NCI-H2107 (cell line): ENCODE results near the gene ETS1.
A peak's percentile ranks its signal among the peaks of the same experiment; 100 is the strongest.

Experiments used
- DNase-seq: peaks from one replicate; lab custom pipeline; 2025; lab: John Stamatoyannopoulos, UW

Gene ETS1

DNA sequence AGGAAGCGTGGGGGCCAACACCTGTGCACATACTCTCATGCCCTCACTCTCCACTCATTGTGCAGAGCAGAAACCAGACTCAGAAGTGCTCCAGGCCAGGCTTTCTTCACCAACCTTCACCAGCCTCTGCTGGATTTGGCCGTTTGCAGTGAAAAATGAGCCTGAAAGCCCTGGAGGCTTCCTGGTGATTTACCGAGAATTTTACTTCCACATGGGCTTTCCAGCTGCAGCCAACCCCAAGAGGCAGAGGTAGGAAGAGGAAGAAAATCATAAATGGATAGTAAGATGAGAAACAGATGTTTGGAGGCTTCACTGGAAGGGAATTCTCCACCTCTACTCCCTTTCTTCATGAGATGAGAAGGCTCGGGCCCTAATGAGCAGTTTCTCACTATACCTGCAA is 155.4 kb downstream of the ETS1 start:
- no peak for DNase-seq

DNA sequence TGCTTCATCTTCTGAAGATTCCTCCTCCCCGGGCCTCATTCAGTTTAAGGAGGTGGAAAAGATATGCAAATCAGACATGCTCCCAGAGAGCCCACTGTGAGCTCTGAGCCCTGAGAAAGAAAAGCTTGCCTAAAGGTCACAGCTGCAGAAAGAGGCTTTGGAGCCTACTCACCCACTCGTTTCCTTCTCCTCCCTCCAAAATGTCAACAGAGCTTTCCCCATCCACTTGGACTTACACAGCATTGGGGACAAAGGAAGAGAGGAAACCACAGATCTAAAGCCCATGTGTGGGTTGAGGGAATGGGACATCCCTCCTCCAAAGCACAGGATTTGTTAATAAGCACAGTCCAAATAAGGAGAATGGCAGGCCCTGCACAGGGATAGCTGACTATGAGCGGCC is 158.4 kb downstream of the ETS1 start:
- no peak for DNase-seq

DNA sequence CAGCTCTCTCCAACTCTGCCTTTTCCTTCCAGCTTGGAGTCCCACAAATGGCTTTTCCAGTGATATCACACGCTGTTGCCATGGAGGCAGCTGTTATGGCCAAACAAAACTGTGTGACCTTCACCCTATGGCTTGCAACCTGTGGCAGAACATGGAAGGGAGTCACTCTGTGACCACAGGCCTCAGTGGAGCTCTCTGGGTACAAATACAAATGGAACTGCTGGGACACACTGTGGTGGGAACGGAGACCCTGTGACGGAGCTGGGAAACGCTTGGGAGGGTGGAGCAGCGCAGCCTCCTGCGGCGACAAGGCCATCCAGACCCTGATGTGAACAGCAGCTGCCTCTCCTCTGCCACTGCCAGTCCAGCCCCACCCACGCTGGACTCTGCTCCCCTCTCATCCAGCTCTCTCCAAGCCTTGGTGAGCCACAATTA is 162.5 kb downstream of the ETS1 start:
- DNase-seq, result no peak

DNA sequence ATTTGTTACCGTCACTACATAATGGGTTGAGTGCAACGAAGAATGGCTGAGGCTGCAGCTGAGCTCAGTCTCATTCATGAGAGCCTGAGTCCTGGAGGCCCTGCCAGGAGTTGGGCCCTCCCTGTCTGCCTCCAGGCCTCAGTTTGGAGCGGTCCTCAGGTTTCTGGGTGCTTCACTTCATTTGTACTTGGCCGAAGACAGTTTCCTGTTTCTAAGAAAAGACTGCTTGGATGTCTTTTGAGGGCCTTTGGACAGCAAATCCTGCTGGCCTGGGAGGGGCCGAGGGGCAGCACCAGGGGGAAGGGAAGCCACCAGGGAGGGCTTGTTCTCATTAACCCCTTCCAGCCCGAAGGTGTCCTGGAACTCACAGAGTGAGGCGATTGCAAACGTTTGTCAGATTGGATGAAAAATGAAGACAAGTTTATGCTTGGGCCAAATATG is 163.1 kb downstream of the ETS1 start:
- DNase-seq, result no peak

DNA sequence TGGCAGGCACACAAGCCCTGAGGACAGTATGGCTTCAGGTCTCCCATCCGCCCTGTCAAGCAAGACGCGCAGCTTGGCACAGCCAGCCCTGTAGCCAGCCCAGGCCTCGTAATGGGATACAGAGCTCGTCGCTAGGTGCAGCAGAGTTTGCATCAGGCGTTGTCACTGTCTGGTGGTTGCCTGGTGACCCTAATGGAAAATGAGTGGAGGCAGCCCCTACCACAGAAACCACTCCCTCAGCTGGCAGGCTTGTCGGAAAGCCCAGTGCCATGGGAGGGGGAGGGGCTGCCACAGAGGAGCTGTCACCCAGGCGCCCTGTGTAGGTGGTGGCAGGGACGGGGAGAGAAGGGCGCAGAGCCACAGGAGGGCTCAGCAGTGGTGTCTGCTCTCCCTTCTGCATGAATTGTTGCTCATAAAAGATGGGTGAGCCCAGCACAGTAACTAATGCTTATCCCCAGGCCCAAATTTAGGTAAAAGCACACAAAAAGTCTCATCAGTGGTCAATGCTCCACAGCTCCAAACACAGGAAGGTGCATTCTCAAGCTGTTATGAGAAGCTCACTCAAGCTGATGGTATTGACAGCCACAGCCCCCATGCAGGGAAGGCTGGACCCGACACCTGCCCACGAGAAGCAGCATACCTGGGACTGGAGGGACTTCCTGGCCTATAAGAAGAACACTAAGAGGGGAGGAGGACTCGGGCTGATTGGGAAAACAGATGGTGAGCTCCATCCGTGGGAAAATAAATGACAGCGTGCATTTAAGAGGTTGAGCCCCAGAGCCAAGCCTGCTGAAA is 164.6 kb downstream of the ETS1 start:
- DNase-seq, result peak; percentile 40

DNA sequence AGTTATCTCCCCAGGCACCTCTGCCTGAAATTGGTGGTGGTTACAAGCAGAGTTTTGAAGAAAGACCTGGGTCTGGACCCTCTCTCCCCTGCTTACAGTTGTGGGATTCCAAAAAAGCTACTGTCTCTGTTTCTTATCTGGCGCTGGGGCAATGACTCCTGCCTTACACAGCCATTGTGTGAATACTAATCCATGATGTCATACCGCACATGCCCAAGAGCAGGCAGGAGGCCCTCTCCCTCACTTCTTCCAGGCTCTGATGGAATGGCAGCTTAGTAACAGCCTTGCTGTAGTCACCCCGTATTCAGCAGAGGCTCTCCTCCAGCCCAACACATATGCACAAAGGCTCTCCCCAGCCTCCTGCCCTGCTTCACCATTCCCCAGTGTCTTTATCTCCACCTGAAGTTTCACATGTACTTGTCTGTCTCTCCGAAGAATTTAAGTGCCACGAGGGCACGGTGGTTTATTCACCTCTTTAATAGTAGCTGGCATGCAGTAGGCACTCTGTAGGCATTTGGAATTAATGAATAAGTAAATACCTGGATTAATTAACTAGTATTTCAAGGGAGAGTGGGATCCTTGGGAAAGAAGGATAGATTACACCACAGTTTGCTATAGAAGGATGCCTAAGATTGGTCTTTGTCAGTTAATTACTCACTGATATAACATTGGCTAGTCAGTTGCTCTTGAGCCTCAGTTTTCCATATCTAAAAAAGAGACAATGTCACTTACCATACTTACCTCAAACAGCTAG is 165.6 kb downstream of the ETS1 start:
- no peak for DNase-seq

DNA sequence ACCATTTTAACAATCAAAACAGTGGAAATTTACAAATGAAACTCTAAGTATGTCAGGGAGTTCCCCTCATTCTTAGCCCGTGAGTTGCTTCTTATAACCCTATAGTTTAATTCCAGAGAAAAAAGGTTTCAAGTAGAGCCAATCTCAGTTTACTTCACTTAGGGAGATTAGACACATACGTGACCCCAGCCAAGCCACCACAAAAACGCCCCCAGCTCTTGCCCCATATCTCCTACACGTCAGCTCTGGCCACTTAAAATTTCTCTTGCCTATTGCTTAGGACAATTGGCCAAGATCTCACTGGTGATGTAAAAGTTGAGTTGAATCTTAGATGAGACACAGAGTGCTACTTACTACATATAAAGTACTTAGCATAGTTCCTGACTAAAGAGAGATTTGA is 166.4 kb downstream of the ETS1 start:
- DNase-seq, result no peak

DNA sequence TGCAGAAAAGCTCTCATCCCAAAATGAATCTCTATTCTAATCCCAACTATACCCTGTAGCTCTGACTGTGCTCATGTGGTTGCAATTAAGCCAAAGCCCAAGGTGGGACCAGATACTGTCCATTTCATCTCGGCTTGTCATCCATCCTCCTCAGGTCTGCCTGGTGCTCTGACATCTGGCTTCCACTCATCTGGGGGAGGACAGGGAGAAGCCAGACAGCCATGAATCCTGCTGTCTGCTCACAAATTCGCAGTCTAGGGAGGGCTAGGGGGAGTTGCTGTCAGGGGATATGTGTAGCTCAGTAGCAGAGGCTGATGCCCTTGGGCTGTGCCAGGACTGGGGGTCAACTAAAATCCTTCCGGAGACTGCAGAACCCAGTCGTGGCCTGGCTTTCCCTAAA is 167.1 kb downstream of the ETS1 start:
- no peak for DNase-seq

DNA sequence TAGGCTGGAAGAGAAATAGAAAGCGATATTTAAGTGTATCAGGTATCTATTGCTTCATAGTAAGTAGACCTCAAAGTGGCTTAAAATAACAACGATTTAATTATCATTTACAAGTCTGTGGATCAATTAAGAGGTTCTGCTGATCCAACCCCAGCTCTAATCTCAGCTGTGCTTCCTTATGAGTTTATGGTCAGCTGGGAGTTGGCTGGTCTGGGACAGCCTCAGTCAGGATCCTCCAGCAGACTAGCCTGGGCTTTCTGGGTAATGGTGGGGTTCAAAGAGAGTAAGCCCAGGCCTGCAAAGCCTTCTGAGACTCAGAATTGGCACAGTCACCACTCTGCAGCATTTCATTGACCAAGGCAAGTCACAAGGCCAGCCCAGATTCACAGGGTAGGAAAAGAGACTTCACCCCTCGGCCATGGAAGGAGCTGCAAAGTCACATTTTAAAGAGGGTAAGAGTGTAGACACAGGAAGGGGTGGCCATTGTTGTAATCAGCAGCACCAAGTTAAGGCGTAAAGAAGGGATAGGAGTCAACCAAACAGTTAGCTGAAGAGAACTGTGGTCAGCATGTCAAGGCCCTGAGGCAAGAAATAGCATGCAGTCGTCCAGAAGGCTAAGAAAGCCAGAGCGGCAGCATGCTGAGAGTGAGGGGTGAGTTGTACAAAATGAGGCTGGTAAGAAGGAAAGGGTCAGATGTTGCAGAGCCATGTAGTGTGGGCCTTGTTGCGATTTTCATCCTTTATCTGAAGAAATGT is 168.2 kb downstream of the ETS1 start:
- DNase-seq, result no peak

DNA sequence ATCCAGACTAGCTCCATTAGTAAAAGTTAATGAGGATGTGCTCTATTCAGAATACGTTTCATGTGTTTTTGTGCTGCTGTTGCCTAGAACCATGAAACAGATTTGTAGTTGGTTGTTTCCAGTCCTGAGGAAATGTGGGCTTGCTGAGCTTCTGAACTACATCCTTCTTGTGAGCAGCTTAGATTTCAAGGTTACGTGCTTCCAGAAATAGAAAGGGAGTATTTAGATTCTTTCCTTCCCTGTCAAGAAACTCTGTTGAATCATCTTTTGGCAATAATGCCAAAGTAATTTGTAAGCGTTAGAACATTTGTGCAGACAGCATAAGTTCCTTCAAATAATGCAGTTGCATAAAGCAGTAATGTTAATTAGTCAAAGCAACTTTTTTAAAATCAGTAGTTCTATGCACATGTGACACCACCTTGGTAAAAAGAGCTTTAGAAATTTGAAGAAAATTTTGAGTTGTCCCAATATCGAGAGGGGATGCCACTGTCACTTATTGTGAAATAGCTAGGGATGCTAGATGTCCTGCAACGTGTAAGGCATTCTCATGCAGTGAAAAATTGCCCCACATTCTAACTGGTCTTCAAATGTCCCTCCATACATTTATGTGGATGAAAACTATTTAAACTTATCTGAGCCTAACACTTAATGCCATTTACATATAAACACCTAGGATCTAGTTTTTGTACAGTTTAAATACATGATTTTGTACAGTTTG is 169.6 kb downstream of the ETS1 start:
- no peak for DNase-seq

DNA sequence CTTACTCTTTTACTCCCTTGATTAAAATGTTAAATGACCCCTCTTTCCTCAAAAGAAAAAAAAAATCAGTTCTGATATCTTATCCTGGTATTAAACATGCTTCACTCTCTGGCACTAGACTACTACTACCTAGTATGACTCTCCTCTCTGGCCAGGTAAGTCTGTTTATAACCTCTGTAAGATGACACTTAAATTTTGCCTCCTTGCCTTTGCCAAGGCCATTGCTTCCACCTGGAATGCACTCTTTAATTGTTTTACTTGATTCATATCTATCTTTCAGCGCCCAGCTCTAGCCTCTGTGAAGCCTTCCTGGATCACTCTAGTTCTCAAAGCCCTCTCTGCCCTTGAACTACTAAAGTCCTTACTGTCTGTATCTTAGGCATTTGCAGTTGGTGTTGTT is 170.4 kb downstream of the ETS1 start:
- DNase-seq, result no peak

DNA sequence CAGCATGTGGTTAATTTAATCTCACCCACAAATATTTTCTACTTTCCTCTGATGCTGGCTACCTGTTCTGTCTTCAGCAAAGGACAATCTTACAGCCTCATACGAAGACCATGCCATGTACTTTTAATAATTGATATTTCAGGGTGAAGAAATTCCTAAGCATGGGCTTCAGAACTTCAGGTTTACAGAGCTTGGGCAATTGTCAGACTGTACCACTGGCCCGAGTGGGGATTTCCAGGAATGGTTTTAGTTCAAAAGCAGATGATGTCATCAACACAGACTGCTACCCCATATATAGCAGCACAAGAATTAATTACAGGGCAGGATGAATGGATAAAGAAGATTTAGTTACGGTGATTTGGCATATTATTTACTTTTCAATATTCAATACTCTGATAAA is 171.8 kb downstream of the ETS1 start:
- DNase-seq, result no peak

DNA sequence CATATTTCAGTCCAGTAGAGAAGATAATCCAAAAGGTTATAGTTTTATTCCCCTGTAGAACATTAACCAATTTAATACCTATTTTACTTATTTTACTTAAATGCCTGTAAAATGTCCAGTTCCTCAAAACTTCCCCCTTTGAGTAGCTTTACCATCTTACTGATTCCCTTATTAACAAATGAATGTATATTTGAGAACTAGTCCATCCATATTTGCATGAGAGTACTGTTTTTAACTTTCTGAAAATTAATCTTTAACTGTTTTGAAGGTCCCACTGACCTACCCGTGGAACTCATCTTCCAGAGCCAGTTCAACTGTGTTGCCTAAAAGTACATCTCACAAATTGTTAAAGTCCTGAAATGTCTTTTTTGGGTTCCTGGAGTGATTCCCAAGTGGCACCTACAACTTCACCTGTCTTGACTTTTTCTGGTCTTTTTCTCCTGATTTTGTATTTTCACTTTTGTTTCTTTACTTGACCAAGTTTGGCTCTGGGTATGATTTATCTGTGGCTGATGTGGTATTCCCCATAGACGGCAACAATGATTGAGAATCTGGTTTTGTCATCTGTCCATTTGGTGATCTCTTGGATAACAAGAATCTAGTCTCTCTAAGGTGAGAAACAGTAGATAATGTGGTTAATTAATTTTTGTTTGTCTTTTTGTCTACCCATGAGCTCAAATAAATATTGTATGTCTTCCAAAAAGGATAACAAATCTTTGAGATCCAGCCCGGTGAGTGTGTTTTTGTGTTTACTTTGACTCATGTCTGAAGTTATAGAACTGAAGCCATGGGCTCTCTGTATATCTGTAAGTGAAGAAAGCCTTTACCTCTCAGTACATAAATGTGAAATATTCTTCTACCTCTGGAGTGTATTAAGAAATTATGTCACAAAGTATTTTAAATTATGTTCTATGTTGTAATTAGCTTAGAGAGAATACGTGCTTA is 174.2 kb downstream of the ETS1 start:
- no peak for DNase-seq

DNA sequence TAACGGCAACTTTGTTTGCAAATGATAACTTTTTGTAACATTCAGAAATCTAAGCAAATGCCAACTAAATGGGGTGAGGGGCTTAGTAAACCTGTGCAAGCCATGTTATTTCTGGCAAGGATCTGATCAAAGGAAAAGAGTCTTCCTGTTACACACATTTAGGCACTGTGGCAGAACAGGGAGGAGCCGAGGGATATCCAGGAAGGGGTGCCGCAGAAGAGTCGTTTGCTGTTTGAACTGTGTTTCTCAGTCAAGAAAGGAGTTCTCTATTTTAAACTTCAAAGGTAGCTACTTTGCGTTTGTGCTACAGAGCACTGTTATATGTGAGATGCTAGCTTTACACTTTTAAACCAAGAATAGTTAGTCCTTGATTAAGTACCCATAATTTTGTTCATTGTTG is 175.5 kb downstream of the ETS1 start:
- DNase-seq, result no peak

DNA sequence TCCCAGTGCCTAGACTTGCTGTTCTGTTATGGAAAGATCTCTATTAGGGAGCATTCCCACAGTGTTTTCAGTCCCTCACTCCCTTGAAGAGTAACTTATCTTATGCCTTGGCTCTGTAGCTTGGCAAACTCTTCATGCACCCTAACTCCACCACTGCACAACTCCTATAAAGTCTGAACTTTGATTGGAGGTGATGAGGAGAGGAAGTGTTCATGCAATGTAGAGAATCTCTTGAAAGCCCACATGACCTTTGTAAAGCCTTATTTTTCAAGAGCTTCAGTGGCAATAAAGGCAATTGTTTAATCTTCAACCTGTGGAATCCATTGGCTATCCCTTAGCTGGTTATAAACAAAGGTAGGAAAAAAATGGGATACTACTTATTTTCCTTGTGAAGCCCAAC is 176.2 kb downstream of the ETS1 start:
- no peak for DNase-seq

DNA sequence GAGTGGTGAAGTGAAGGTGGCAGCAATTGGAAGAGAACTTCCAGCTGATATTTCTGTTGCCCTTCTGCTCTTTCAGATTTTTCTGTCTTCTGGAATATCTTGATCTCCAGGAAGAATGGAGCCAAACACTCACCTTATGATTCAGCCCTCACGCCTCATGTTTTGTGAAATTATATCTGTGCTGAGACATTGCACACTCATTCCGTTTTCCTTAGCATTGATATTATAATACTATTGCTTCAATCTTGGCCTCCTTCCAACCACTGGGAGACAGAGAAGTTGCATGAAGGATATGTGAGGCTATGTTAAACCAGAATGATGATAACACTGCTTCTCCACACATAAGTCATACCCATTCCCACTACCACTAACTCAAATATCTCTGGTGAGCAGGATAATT is 177.9 kb downstream of the ETS1 start:
- DNase-seq, result no peak
